NCI-H1436 treated with DMSO at 0.1 percent for 48 hours (cell line): ENCODE measurements around the gene CRLF2.
"Not testable (repeated sequence)": the region's sequence is repeated elsewhere in the genome, so short reads cannot be mapped to it uniquely, and the experiment has no call there.

ENCODE experiments used
- DNase-seq: peaks from one replicate; lab custom pipeline; 2025; lab: John Stamatoyannopoulos, UW

Gene CRLF2

DNA sequence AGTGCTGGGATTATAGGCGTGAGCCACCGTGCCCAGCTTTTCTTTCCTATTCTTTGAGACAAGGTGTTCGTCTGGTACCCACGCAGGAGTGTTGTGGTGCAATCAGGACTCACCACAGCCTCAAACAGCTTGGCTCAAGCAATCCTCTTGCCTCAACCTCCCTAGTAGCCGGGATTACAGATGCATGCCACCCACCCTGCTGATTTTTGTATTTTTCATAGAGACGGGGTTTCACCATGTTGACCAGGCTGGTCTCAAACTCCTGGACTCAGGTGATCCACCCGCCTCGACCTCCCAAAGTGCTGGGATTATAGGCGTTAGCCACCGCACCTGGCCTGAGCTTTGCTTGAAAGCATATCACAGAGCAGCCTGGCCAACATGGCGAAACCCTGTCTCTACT lies 1.5 kb upstream of the CRLF2 start:
- DNase-seq: no peak

DNA sequence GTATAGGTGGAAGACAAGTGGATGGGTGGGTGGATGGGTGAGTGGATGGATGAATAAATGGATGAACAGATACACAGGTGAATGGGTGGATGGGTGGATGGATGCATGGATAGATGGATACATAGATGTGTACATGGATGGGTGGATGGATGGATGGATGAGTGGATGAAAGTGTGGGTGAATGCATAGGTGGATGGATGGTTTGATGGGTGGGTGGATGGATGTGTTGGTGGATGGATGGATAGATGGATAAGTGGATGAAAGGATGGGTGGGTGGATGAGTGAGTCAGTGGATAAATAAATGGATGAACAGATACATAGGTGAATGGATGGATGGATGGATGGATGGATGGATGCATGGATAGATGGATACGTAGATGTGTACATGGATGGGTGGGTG lies 1.6 kb downstream of the CRLF2 start:
- DNase-seq: no peak

DNA sequence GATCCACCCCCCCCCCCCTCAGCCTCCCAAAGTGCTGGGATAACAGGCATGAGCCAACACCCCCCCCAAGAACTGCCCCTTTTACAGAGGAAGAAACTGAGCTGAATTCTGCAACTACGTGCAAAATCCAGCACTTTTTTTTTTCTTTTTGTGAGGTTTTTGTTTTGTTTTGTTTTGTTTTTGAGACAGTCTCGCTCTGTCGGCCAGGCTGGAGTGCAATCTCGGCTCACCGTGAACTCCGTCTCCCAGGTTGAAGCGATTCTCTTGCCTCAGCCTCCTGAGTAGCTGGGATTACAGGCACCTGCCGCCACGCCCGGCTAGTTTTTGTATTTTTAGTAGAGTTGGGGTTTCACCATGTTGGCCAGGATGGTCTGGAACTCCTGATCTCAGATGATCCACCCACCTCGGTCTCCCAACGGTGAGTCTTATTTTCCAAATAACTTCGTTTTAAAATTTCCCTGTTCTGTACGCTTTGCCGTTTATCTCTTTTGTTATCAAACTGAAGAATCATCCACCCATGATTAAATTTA lies 4.9 kb downstream of the CRLF2 start:
- no peak for DNase-seq

DNA sequence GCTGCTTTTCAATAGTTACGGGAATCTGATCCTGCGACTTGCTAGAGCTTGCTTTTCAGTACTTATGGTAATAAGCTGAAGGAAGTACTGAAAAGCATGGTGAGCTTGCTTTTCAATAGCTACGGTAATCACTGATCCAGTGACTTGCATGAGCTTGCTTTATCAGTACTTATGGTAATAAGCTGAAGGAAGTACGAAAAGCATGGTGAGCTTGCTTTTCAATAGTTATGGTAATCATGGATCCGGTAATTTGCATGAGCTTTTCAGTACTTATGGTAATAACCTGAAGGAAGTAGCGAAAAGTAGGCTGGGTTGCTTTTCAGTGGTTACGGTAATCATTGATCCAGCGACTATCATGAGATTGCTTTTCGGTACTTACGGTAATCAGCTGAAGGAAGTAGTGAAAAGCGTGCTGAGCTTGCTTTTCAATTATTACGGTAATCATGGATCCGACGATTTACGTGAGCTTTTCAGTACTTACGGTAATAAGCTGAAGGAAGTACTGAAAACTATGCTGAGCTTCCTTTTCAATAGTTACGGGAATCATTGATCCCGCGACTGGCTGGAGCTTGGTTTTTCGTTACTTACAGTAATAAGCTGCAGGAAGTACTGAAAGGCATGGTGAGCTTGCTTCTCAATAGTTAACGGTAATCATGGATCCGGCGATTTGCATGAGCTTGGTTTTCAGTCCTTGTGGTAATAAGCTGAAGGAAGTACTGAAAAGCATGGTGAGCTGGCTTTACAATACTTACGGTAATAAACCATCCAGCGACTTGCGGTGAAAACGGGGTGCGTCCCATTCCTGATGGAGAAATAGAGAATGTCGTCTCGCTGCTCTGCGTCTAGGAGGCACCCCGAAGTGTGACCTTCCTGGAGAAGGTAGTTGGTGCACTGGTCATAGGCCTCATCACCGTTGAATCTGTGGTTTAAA lies 6.5 kb downstream of the CRLF2 start:
- no peak for DNase-seq

DNA sequence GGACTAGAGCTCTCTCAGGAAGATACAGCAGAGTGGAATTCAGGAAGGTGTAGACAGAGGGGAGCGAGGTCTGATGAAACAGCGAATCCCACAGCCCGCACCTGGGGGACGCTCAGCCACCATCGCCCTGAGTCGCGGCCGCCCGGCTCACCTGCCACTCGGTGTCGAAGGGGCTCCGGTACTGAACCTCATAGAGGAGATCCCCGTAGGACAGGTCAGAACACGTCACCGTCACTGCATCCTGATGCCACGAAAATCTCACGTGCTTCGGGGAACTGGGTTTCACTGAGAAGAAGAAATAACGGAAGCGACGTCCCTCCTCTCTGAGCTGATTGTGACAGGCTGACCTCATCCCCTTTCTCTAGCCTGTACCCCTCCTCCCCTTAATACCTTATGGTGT lies 10.2 kb downstream of the CRLF2 start:
- no peak for DNase-seq

DNA sequence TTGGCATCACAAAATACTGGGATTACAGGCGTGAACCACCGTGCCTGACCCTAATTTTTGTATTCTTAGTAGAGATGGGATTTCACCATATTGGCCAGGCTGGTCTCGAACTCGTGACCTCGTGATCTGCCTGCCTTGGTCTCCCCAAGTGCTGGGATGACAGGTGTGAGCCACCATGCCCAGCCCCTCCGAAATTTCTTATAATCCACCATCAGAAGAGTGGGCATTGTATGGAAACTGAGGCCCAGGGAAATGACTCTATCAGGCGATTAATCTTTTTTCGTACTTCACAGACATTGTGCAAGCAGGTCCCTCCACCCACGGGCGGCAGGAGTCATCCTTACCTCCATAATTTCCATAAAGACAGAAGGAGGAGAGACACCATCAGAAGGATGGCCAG lies 16.0 kb downstream of the CRLF2 start:
- no peak for DNase-seq

DNA sequence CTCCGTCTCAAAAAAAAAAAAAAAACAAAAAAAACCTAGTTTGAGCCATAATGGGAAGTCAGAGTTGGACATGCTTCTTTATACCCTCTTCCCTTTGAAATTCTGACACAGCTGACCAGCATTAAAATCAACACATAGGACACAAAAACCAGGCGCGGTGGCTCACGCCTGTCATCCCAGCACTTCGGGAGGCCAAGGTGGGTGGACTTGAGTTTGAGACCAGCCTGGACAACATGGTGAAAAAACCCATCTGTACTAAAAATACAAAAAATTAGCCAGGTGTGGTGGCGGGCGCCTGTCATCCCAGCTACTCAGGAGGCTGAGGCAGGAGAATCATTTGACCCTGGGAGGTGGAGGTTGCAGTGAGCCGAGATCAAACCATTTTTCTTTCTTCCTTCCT lies 20.3 kb downstream of the CRLF2 start:
- DNase-seq: not testable (repeated sequence)

DNA sequence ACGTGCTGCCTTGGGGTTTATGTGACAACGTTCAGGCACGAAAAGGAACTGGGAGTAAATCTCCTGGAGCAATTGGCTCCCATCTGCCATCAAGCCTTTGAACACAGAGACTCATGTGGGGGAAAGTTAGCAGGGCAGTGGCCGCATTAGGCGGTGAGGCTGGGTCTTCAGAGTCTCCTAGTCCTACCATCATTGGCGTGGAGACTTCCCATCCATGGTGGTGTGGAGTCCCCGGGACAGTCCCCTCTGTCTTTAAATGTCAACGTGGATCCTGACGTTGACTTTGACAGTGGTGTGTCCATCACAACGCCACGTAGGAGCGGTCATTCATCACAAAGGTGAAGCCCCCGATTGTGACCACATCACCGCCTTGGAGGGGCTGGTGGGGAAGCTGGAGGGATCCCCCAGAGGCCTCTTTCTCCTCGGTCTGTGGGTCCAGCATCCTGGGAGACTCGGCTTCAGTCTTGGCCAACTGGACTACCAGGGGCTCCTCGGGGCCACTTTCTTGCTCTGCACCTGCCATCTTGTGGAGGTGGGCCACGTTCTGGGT lies 21.8 kb downstream of the CRLF2 start:
- DNase-seq: no peak

DNA sequence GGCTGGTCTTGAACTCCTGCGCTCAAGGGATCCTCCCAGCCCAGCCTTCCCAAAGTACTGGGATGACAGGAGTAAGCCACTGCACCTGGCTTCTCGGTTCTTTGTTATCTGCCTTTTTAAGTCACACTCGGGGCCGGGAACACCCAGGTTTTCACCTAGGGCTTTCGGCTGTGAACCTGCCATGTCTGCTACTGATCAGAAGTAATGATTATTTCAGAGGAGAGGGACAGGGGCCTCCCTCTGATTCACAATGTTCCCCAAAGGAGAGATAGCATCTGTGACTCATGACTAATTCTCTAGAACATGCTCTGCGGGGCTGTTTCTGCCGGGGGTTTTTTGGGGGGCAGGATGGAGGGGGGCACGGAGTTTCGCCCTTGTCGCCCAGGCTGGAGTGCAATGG lies 26.9 kb downstream of the CRLF2 start:
- no peak for DNase-seq

DNA sequence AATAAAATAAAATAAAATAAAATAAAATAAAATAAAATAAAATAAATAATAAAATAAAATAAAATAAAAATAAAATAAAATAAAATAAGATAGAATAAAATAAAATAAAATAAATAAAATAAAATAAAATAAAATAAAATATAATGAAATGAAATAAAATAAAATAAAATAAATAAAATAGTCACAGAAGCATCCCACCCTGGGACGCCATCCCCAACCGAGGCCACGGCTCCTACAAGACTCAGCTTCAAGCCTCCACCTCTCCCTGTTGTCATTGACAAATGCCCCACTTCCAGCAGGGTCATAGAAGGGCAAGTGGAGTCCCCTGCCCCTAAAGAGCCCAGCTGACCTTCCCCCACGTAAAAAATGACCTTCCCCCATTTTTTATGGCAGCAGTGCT lies 30.2 kb downstream of the CRLF2 start:
- DNase-seq: no peak

DNA sequence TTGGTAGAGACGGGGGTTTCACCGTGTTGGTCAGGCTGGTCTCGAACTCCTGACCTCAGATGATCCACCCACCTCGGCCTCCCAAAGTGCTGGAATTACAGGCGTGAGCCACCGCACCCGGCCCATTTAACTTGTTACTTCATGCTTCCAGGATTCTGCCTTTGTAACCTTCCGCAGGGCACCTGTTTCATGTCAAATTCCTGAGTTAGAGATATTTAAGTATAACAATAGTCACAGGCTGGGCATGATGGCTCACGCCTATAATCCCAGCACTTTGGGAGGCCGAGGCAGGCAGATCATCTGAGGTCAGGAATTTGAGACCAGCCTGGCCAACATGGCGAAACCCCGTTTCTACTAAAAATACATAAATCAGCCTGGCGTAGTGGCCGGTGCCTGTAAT lies 30.8 kb downstream of the CRLF2 start:
- not testable (repeated sequence) for DNase-seq

DNA sequence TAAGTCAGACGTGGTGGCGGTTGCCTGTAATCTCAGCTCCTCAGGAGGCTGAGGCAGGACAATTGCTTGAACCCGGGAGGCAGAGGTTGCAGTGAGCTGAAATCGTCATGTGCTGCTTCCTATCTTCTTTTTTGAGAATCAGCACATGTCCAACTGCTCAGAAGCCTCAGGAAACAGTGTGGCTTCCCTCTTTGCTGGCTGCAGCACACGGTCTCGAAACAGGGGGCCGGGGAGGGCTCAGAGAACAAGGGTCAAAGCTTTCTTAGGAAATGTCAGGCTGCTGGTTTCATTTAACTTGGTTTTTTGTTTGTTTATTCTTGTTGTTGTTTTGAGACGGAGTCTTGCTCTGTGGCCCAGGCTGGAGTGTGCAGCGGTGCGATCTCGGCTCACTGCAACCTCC lies 31.3 kb downstream of the CRLF2 start:
- no peak for DNase-seq

DNA sequence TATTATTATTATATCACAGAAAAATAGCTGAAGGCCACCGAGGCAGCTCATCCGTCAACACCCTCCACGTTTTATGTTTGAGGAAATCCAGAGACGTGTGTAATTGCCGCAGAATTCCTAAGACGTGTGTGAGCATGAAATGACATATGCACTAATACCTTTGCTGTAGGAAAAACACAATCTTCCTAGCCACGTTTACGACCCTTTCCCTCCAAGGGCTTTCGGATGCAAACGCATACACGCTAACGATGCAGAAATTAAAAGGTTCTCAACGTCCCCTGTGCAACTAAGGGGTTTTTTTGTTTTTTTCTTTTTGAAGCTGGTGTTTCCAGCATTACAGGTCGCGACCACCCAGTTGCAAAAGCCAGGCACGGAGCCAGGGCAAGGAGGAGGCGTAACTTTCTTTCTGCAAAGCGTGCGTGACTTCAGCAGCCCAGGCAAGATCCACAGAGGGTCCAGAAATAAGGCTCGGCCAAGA lies 33.8 kb downstream of the CRLF2 start:
- DNase-seq: no peak

DNA sequence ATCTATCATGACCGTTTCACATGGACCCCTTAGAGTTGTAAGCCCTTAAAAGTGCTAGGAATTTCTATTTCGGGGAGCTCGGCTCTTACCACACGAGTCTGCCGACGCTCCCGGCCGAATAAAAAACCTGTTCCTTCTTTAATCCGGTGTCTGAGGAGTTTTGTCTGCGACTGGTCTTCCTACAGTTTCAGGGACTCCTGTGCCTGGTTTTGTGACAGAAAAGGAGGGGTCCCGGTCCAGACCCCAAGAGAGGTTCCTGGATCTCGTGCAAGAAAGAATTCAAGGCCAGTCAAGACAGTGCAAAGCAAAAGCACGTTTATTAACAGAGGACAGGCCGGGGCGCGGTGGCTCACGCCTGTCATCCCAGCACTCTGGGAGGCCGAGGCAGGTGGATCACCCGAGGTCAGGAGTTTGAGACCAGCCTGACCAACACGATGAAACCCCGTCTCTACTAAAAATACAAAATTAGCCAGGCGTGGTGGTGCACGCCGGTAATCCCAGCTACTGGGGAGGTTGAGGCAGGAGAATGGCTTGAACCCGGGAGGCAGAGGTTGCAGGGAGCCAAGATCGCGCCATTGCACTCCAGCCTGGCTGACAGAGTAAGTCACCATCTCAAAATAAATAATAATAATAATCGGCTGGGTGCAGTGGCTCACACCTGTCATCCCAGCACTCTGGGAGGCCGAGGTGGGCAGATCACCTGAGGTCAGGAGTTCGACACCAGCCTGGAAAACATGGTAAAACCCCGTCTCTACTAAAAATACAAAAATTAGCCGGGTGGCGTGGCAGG lies 35.7 kb downstream of the CRLF2 start:
- not testable (repeated sequence) for DNase-seq

DNA sequence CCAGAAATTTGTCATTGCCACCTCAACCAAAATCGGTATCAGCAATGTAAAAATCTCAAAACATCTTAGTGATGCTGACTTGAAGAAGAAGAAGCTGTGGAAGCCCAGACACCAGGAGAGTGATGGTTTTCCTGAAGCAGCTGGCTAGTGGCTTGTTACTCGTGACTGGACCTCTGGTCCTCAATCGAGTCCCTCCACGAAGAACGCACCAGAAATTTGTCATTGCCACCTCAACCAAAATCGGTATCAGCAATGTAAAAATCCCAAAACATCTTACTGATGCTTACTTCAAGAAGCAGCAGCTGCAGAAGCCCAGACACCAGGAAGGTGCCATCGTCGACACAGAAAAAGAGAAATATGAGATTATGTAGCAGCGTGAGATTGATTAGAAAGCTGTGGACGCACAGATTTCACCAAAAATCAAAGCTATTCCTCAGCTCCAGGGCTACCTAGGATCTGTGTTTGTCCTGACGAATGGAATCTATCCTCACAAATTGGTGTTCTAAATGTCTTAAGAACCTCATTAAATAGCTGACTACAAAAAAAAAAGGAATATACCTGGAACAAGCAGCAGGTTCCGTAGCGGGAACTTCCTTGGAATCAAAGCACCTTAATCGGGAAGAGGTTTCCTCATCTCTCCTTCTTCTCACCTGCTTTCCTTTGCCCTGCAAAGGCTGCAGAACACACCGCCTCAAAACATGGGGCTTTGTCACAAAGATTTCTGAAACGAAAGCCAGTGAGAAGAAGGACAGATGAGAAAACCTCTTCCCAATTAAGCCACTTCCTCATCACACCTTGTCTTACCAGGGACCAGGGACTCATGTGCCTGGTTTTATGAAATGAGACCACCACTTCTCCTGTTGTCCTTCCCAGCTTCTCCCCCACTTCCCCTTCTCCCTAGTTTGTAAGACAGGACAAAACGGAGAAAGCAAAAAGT lies 37.6 kb downstream of the CRLF2 start:
- not testable (repeated sequence) for DNase-seq

DNA sequence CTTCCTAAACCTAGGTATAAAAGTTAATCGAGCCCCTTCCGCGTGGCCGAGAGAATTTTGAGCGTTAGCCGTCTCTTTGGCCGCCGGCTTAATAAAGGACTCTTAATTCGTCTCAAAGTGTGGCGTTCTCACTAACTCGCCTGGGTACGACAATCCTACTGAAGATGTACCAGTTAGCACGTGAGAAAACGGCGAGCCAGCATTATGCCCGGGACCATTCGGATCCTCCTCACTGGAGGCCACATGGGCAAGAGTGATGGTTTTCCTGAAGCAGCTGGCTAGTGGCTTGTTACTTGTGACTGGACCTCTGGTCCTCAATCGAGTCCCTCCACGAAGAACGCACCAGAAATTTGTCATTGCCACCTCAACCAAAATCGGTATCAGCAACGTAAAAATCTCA lies 39.0 kb downstream of the CRLF2 start:
- not testable (repeated sequence) for DNase-seq

DNA sequence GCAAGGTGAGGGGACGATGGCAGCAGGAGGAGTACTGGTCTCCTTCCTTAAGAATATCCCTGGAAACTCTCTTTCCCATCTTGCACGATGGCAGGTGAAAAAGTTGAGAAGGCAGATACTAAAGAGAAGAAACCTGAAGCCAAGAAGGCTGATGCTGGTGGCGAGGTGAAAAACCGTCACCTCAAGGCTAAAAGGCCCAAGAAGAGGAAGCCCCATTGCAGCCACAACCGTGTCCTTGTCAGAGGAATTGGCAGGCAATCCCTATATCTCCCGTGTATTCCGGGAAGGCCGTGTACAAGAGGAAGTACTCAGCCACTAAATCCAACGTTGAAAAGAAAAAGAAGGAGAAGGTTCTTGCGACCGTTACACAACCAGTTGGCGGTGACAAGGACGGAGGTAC lies 40.0 kb downstream of the CRLF2 start:
- DNase-seq: no peak

DNA sequence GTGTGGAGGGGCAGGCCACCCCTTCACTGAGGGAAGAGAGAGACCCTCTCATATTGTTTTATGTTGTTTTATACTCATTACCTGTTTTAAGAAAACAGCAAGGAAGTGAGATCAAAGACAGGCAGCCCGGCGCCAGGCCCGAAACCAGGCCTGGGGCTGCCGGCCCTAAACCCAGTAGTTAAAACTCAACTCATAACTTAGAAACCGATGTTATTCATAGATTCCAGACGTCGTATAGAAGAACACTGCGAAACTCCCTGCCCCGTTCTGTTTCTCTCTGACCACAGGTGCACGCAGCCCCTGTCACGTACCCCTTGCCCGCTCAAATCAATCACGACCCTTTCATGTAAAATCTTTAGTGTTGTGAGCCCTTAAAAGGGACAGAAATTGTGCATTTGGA lies 40.5 kb downstream of the CRLF2 start:
- not testable (repeated sequence) for DNase-seq

DNA sequence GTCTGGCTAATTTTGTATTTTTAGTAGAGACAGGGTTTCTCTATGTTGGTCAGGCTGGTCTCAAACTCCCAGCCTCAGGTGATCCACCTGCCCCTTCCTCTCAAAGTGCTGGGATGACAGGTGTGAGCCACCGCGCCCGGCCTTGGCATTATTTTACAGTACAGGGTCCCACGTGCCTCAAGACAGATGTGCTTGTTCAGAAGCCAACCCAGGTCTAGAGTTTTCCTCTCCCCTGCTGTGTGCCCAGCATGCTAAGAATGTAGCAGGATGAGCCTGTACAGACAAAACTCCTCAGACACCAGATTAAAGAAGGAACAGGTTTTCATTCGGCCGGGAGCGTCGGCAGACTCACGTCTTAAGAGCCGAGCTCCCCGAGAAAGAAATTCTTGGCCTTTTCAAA lies 42.2 kb downstream of the CRLF2 start:
- no peak for DNase-seq

DNA sequence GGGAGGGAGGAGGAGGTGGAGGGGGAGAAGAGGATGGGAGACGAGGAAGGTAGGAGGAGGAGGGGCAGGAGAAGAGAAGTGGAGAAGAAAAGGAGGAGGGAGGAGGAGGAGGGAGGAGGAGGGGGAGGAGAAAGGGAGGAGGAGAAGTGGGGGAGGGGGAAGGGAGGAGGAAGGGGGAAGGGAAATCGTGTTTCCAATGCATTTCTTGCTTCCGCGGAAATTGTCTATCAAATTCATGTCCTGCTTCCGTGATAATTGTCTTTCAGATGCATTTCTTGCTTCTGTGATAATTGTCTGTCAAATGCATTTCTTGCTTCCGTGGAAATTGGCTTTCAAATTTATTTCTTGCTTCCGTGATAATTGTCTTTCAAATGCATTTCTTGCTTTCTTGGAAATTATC lies 43.3 kb downstream of the CRLF2 start:
- no peak for DNase-seq

DNA sequence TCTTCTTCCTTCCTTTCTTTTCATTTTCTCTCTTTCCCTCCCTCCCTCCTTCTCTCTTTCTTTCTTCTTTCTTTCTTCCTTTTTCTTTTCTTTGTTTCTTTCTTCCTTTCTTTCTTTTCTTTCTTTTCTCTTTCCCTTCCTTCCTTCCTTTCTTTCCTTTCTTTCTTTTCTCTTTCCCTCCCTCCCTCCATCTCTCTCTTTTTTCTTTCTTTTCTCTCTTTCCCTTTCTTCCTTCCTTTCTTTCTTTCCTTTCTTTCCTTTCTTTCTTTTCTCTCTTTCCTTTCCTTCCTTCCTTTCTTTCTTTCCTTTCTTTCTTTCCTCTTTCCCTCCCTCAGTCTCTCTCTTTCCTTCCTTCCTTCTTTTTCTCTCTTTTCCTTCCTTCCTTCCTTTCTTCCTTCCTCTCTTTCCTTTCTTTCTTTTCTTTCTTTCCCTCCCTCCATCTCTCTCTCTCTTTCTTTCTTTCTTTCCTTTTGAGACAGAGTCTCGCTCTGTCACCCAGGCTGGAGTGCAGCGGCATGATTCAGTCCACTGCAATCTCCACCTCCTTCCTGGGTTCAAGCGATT lies 44.4 kb downstream of the CRLF2 start:
- DNase-seq: no peak
